Loucy (cell line): ENCODE measurements around the gene PMEPA1.

Source experiments
- H2AFZ ChIP-seq: fragments of 200-600 bp; sonication (generic); 2 replicates; pipeline ENCODE4 v1.6.0; 2016; ENCODE audit warnings: antibody characterized with exemption, mild to moderate bottlenecking, low read length, moderate library complexity
- H3F3A ChIP-seq: fragments of 200-600 bp; 2 replicates; pipeline ENCODE4 v1.6.0; 2016; ENCODE audit warnings: antibody characterized with exemption, low read depth, mild to moderate bottlenecking
- H3K27me3 ChIP-seq: fragments of 200-600 bp; sonication (generic); 2 replicates; pipeline ENCODE4 v1.6.1; 2014; ENCODE audit warnings: low read length, mild to moderate bottlenecking; ENCODE audit not compliant: insufficient read depth, poor library complexity, severe bottlenecking
- H3K36me3 ChIP-seq: fragments of 200-600 bp; sonication (generic); 2 replicates; pipeline ENCODE4 v1.6.1; 2016; ENCODE audit warnings: low read length; ENCODE audit not compliant: insufficient read depth
- H3K4me1 ChIP-seq: fragments of 200-600 bp; sonication (generic); 2 replicates; pipeline ENCODE4 v1.5.1; 2014; ENCODE audit warnings: low read length, mild to moderate bottlenecking; ENCODE audit not compliant: insufficient read depth, poor library complexity, severe bottlenecking
- H3K4me2 ChIP-seq: fragments of 200-600 bp; sonication (generic); 2 replicates; pipeline ENCODE4 v1.6.0; 2014; ENCODE audit warnings: antibody characterized with exemption, low read length, low read depth, mild to moderate bottlenecking; ENCODE audit not compliant: poor library complexity, severe bottlenecking
- H3K4me3 ChIP-seq: fragments of 200-600 bp; sonication (generic); 2 replicates; pipeline ENCODE4 v1.5.1; 2014; ENCODE audit warnings: low read length, mild to moderate bottlenecking, mixed read lengths; ENCODE audit not compliant: poor library complexity, severe bottlenecking
- H3K79me2 ChIP-seq: fragments of 200-600 bp; sonication (generic); 2 replicates; pipeline ENCODE4 v1.6.1; 2014; ENCODE audit warnings: low read length; ENCODE audit not compliant: insufficient read depth
- H3K9ac ChIP-seq: fragments of 200-600 bp; sonication (generic); 2 replicates; pipeline ENCODE4 v1.6.0; 2014; ENCODE audit warnings: mild to moderate bottlenecking, low read depth, low read length, moderate library complexity; ENCODE audit not compliant: poor library complexity, severe bottlenecking
- H3K9me2 ChIP-seq: fragments of 200-600 bp; sonication (generic); replicated peaks from 2 replicates; pipeline ENCODE4 v1.6.1; 2016; ENCODE audit warnings: low read depth, low read length, mixed read lengths
- H3K9me3 ChIP-seq: fragments of 200-600 bp; sonication (generic); 2 replicates; pipeline ENCODE4 v1.6.1; 2014; ENCODE audit warnings: mild to moderate bottlenecking, antibody characterized with exemption, low read length, low read depth; ENCODE audit not compliant: insufficient read depth
- H4K20me1 ChIP-seq: fragments of 200-600 bp; sonication (generic); 2 replicates; pipeline ENCODE4 v1.6.0; 2014; ENCODE audit warnings: antibody characterized with exemption, low read length, mild to moderate bottlenecking; ENCODE audit not compliant: insufficient read depth, poor library complexity, severe bottlenecking
- EZH2phosphoT487 ChIP-seq: fragments of 200-600 bp; IDR thresholded peaks from 2 replicates; pipeline ENCODE4 v1.6.1; 2018; ENCODE audit warnings: antibody characterized with exemption, mild to moderate bottlenecking, moderate library complexity, borderline replicate concordance
- TF ChIP-seq, protein P1 (sequence below): fragments of 200-600 bp; sonication (generic); conservative IDR thresholded peaks from 2 replicates; pipeline ENCODE4 v1.5.1; 2014; ENCODE audit warnings: mild to moderate bottlenecking, antibody characterized with exemption, low read length

PMEPA1 gene

DNA sequence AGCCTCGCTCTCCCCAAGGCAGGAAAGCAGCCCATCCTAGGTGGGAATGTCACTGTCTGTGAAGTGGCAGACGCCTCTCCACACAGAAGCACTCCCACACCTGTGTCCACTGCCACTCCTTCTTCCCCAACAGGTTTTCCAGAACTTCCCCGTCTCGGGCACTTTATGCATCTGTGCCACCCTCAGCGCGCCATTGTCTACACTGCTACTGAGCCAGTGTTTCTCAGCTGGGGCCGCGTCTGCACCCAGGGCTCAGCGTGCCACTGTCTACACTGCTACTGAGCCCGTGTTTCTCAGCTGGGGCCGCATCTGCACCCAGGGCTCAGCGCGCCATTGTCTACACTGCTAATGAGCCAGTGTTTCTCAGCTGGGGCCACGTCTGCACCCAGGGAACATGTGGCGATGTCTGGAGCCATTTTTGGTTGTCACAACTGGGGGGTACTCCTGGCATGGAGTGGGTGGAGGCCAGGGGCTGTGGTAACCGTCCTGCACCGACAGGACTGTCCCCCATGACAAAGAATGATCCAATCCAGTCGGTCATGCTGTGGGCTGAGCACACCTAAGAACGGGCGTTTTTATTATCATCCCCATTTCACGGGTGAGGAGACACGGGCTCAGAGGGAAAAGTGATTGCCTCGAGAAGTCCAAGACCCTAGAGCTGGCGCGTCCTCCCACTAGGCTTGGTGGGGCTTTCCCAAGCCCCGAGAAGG is 47.9 kb downstream of the PMEPA1 start:
- H3K9me2 ChIP-seq = no peaks in the 10 kb centered on the region
- TF ChIP-seq EZH2phosphoT487 = no peak
- TF ChIP-seq, protein P1, sequence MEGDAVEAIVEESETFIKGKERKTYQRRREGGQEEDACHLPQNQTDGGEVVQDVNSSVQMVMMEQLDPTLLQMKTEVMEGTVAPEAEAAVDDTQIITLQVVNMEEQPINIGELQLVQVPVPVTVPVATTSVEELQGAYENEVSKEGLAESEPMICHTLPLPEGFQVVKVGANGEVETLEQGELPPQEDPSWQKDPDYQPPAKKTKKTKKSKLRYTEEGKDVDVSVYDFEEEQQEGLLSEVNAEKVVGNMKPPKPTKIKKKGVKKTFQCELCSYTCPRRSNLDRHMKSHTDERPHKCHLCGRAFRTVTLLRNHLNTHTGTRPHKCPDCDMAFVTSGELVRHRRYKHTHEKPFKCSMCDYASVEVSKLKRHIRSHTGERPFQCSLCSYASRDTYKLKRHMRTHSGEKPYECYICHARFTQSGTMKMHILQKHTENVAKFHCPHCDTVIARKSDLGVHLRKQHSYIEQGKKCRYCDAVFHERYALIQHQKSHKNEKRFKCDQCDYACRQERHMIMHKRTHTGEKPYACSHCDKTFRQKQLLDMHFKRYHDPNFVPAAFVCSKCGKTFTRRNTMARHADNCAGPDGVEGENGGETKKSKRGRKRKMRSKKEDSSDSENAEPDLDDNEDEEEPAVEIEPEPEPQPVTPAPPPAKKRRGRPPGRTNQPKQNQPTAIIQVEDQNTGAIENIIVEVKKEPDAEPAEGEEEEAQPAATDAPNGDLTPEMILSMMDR = no peak
- no peaks in the 10 kb centered on the region for H4K20me1 ChIP-seq
- no peak overlapping the region for H2AFZ ChIP-seq
- peaks cover 4% of the 10 kb centered on the region; the same call in 1 of the 2 replicates for H3K79me2 ChIP-seq
- no peaks in the 10 kb centered on the region for H3F3A ChIP-seq
- no peaks in the 10 kb centered on the region for H3K4me1 ChIP-seq
- H3K4me2 ChIP-seq = no peak overlapping the region
- H3K27me3 ChIP-seq = no peaks in the 10 kb centered on the region
- H3K36me3 ChIP-seq = no peaks in the 10 kb centered on the region; the same call in 1 of the 2 replicates
- H3K9me3 ChIP-seq = no peaks in the 10 kb centered on the region
- H3K4me3 ChIP-seq = no peak overlapping the region
- H3K9ac ChIP-seq = no peak overlapping the region

DNA sequence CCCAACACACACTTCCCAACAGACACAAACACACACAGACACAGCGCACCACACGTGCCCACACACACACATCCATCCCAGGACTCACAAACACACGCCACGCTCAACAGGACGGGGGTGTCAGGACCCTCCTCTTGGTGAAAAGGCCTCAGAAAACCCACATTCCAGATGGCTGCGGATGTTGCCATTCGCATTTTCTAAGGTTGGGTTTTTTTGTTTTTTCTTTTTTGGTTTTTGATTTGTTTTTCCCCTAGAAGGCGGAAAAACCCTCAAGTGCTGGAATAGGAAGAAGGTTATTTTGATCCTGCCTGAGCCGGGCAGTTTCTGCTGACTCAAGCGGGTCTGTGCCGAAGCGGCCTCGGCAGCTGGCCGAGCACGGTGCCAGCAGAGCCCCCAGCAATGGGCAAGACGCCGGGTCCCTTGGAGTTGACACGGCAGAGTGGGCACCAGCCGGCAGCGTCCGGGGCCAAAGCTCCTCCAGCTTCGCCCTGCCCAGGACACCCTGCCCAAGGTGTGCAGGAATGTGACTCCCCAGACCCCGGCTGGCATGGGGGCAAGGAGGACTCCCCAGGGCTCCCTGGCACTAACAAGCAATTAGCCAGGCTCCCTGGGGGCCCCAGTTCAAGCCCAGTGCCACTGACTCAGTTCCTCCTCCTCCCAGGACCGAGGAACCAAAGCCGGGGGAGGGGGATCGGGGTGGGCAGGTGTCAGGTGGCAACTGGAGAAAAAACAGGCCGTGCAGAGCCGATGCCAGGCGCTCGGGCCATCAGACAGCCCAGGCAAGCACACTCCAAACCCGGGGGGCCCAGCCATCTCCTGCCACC is 48.7 kb downstream of the PMEPA1 start:
- no peaks in the 10 kb centered on the region for H4K20me1 ChIP-seq
- H3K4me2 ChIP-seq = no peak overlapping the region
- H3K9me2 ChIP-seq = no peaks in the 10 kb centered on the region
- no peaks in the 10 kb centered on the region; the same call in 1 of the 2 replicates for H3K36me3 ChIP-seq
- no peaks in the 10 kb centered on the region for H3K4me1 ChIP-seq
- peaks cover 4% of the 10 kb centered on the region; the same call in 1 of the 2 replicates for H3K79me2 ChIP-seq
- H3K9me3 ChIP-seq = no peaks in the 10 kb centered on the region
- no peaks in the 10 kb centered on the region for H3F3A ChIP-seq
- no peak overlapping the region for H3K9ac ChIP-seq
- H3K4me3 ChIP-seq = no peak overlapping the region
- H3K27me3 ChIP-seq = no peaks in the 10 kb centered on the region
- TF ChIP-seq, protein P1 = no peak
- no peak for TF ChIP-seq EZH2phosphoT487
- H2AFZ ChIP-seq = no peak overlapping the region

DNA sequence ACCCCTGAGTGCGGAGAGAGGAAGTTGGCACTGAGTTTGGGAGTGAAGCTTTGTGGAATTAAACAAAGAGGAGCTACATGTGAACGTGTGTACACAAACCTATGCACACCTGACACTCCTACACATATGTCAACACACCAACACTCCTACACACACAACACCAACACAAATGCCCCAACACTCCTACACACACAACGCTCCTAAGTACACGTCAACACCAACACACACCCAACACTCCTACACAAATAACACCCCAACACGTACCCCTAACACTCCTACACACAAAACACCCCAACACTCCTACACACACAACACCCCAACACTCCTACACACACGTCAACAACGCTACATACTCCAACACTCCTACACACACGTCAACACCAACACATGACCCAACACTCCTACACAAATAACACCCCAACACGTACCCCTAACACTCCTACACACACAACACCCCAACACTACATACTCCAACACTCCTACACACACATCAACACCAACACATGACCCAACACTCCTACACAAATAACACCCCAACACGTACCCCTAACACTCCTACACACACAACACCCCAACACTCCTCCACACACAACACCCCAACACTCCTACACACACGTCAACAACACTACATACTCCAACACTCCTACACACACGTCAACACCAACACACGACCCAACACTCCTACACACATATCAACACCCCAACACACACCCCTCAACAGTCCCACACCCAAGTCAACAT is 49.5 kb downstream of the PMEPA1 start:
- H4K20me1 ChIP-seq = no peaks in the 10 kb centered on the region

More for the DNA sequence above, 49.5 kb downstream of the PMEPA1 start:
- Histone ChIP-seq H3K4me1 (no peaks in the 10 kb centered on the region), H3K4me2 (no peak overlapping the region), H3K9me3 (no peaks in the 10 kb centered on the region), H3K79me2 (peaks cover 4% of the 10 kb centered on the region; the same call in 1 of the 2 replicates), H3K4me3 (no peak overlapping the region), H2AFZ (no peak overlapping the region), H3F3A (no peaks in the 10 kb centered on the region), H3K9me2 (no peaks in the 10 kb centered on the region), H3K36me3 (no peaks in the 10 kb centered on the region; the same call in 1 of the 2 replicates), H3K9ac (no peak overlapping the region), H3K27me3 (no peaks in the 10 kb centered on the region)
- TF ChIP-seq, protein P1 = no peak
- TF ChIP-seq EZH2phosphoT487 = no peak
